GM12873 (cell line): ENCODE results near the gene KDELR1.

Experiments
- TF ChIP-seq, protein P1 (sequence below): IDR thresholded peaks from 2 replicates; pipeline ENCODE4 v1.5.1; 2012; ENCODE audit warnings: low read depth, mild to moderate bottlenecking, moderate library complexity, low read length, control low read depth; ENCODE audit not compliant: insufficient read depth; ENCODE audit errors: missing control alignments

Gene KDELR1

DNA sequence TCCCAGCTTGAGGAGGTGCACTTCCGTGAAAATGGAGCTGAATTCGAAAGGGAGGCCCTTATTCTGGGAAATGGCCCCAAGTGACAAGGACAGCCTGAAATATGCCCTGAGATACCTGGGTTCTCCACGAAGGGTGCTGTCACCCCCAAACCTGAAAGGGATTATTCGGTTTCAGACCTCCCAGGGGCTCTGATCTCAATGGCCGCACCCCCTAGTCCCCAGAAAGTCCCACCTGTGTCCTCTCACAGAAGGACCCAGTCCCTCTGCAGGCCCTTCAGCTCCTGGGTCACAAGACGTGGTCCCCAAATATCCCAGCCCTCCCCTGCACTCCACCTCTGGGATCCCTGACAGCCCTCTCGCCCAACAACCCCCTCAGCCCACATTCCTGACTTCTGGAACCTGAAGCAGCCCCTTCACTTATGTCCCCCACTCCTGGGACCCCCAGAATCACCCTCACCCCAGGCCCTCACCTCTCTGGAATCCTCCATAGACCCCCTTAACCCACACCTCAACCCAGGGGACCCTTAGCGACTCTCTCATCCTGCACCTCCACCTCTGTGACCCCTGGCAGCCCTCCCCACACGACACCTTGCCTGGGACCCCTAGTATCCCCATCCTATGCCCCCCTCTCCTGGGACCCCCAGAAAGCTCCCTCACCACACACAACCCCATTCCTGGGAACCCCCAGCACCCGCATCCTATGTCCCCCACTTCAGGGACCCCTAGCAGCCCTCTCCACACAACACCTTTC, 26.6 kb downstream of the KDELR1 start:
- TF ChIP-seq, protein P1, sequence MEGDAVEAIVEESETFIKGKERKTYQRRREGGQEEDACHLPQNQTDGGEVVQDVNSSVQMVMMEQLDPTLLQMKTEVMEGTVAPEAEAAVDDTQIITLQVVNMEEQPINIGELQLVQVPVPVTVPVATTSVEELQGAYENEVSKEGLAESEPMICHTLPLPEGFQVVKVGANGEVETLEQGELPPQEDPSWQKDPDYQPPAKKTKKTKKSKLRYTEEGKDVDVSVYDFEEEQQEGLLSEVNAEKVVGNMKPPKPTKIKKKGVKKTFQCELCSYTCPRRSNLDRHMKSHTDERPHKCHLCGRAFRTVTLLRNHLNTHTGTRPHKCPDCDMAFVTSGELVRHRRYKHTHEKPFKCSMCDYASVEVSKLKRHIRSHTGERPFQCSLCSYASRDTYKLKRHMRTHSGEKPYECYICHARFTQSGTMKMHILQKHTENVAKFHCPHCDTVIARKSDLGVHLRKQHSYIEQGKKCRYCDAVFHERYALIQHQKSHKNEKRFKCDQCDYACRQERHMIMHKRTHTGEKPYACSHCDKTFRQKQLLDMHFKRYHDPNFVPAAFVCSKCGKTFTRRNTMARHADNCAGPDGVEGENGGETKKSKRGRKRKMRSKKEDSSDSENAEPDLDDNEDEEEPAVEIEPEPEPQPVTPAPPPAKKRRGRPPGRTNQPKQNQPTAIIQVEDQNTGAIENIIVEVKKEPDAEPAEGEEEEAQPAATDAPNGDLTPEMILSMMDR: peak; percentile 21

DNA sequence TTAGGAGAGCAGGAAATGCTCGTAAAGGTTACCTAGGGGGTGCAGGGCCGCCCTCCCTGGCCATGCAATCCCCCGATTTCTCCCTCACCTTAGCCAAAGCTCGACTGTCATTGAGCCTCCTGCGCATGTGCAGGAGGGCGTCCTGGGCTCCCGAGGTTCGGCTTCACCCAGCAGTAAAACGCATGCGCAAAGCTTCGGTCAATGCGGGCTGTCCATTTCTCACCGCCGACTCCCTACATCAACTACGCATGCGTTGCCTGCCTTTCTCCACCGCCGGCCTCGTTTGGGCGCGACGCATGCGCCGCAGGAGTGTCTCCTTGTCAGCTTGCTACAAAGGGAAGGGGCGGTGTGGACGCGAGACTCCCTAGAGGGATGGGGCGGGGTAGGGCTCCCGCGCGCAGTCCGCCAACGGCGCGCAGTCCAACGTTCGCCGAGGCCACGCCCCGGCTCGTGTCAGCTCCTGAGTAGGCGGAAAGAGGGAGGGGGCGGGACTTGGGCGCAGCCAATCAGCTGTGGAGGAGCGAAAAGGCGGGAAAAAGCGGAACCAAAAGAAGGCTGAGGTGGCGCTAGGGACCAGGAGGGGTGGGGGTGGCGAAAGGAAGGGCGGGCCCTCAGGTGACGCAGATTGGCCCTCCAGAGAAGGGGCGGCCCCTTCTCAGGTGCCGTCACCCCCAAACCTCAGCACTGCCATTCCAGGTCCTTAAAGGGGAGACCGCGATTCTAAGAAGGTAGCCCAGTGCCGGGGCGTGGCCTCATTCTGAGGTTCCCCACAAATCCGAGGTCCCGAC, 27.3 kb downstream of the KDELR1 start, which contains the start of the genes SYNGR4 and TMEM143:
TSS of gene SYNGR4 (plus strand) at position 558 of the 788 bp plus-strand sequence. CDS start 1,476 bp downstream, outside the sequence.
TSS of gene TMEM143 (minus strand) at position 131 of the 788 bp plus-strand sequence. CDS start at position 111, 20 bp downstream.
- TF ChIP-seq, protein P1: no peak

- TF ChIP-seq, protein P1: no peak
Observed at GRCh38 chr19:48363500-48363809, 27.9 kb downstream of the KDELR1 start.

DNA sequence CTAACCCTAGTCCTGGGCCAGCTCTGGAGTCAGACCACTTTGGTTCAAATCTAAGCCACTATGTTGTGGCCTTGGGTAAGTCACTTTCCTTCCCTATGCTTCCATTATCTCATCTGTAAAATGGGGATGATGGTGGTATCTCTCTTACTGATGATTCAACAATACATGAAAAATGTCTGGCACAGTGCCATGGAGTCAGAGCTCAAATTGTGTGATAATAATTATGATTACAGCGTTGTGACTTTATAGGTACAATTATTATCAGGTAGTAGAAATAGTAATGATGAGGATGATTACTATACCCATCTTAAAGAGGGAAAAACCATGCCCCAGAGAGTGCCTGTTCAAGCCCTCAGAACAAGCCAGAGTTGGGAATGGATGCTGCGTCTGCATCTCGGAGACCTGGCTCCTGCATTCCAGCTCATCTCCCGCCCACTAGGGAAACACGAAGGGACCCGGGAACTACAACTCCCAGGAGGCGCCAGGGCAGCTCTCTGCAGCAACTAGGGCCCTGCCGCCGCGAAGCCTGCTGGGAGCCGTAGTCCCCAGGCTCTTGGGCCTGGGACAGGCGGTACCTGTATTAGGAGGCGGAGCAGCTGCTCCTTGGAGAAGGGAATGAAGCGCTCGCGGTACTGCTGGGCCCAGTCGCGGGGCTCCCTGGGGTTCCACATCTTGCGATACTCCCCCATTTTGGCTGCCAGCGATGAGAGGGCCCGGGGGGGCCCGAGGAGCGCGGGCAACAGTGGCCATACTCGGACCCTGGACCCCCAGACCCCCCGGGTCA, 28.4 kb downstream of the KDELR1 start:
- TF ChIP-seq, protein P1: no peak

GRCh38 chr19:48361912-48362311, 29.4 kb downstream of the KDELR1 start:
- TF ChIP-seq, protein P1: no peak

DNA sequence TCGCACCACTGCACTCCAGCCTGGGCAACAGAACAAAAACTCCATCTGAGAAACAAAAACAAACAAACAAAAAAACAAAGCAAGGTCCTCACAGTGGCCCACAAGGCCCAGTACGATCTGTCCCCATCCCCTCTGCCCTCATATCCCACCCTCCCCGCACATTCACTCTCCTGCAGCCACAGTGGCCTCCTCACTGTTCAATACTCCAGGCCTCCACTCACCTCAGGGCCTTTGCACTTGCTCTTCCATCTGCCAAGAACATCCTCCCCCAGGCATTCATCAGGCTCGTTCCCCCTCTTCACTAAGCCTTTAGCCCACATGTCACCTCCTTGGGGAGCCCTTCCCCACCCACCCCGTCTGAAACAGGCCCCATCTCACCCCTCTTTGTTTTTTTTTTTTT, 32.2 kb downstream of the KDELR1 start:
- TF ChIP-seq, protein P1: no peak
